K562 (cell line): ENCODE data around the gene CRKL. TPM values are rescaled to one million over a fixed set of nuclear protein-coding genes. Genes with fewer than 3 reads are reported as not detected.

Experiments
- BRD4 ChIP-seq: fragments of 200-600 bp; sonication (generic); IDR thresholded peaks from 2 replicates; pipeline ENCODE4 v1.6.1; 2017; ENCODE audit warnings: inconsistent platforms
- C11orf30 ChIP-seq: fragments of 450-650 bp; IDR thresholded peaks from 2 replicates; pipeline ENCODE4 v1.6.1; 2016; ENCODE audit warnings: low read depth, mild to moderate bottlenecking
- ERF ChIP-seq: fragments of 450-650 bp; formaldehyde crosslinking; IDR thresholded peaks from 2 replicates; pipeline ENCODE4 v1.4.0; 2020; ENCODE audit warnings: mild to moderate bottlenecking, mixed read lengths
- FOXA3 ChIP-seq, 2 experiments: fragments of 450-650 bp in 1 of 2; sonication (generic) in 1 of 2; formaldehyde crosslinking; IDR thresholded peaks in 1 of 2; conservative IDR thresholded peaks in 1 of 2; 2 replicates each; pipeline versions ENCODE4 v1.4.0 to v1.8.0; 2020 to 2022; ENCODE audit warnings: mild to moderate bottlenecking in 2 of 2, missing genetic modification reagents in 1 of 2
- FOXK2 ChIP-seq, 2 experiments: fragments of 450-650 bp; IDR thresholded peaks in 1 of 2; conservative IDR thresholded peaks in 1 of 2; 2 replicates each; pipeline ENCODE4 v1.6.1; 2016; ENCODE audit warnings: low read depth in 2 of 2, mild to moderate bottlenecking in 1 of 2
- MTF1 ChIP-seq: fragments of 250-450 bp; sonication (Bioruptor Pico); IDR thresholded peaks from 2 replicates; pipeline ENCODE4 v1.9.0; 2021; ENCODE audit warnings: moderate library complexity, mild to moderate bottlenecking, inconsistent platforms, borderline replicate concordance
- NFRKB ChIP-seq: fragments of 450-650 bp; IDR thresholded peaks from 2 replicates; pipeline ENCODE4 v1.6.1; 2016; ENCODE audit warnings: low read depth
- PKNOX1 ChIP-seq: fragments of 450-650 bp; IDR thresholded peaks from 2 replicates; pipeline ENCODE4 v1.6.1; 2016
- PTTG1 ChIP-seq: fragments of 450-650 bp; IDR thresholded peaks from 2 replicates; pipeline ENCODE4 v1.6.1; 2016; ENCODE audit warnings: low read depth, mild to moderate bottlenecking, missing genetic modification characterization, missing compliant biosample characterization
- RUNX1 ChIP-seq: sonication (generic); IDR thresholded peaks from 2 replicates; pipeline ENCODE4 v1.6.1; 2016; ENCODE audit warnings: antibody characterized with exemption, low read depth
- SAFB2 ChIP-seq: fragments of 200-400 bp; formaldehyde crosslinking; IDR thresholded peaks from 2 replicates; pipeline ENCODE4 v1.6.1; 2018; ENCODE audit warnings: borderline replicate concordance, low read length, low read depth, moderate library complexity; ENCODE audit not compliant: severe bottlenecking
- SIN3B ChIP-seq: fragments of 450-650 bp; IDR thresholded peaks from 2 replicates; pipeline ENCODE4 v1.6.1; 2017; ENCODE audit warnings: low read depth, mild to moderate bottlenecking, moderate library complexity
- TCFL5 ChIP-seq: fragments of 250-450 bp; sonication (Bioruptor Pico); conservative IDR thresholded peaks from 2 replicates; pipeline ENCODE4 v1.6.1; 2021; ENCODE audit warnings: mild to moderate bottlenecking, moderate library complexity, matching md5 sums
- TEAD4 ChIP-seq, 2 experiments: sonication (generic) in 1 of 2; formaldehyde crosslinking in 1 of 2; IDR thresholded peaks; 2 replicates each; pipeline versions ENCODE4 v1.6.1 to v1.8.0; 2012 to 2022; ENCODE audit warnings: borderline replicate concordance in 1 of 2, inconsistent platforms in 1 of 2, low read length in 1 of 2, mild to moderate bottlenecking in 1 of 2, missing genetic modification reagents in 1 of 2
- XRCC4 ChIP-seq: IDR thresholded peaks from one replicate; pipeline ENCODE4 v1.6.1; 2011; ENCODE audit not compliant: insufficient read depth, insufficient read length; ENCODE audit errors: extremely low read depth
- ZKSCAN3 ChIP-seq: fragments of 250-450 bp; sonication (Bioruptor Pico); IDR thresholded peaks from 2 replicates; pipeline ENCODE4 v1.4.0; 2020
- ZSCAN32 ChIP-seq: fragments of 450-650 bp; formaldehyde crosslinking; IDR thresholded peaks from 2 replicates; pipeline ENCODE4 v1.4.0; 2020; ENCODE audit warnings: mild to moderate bottlenecking, moderate library complexity
- polyA plus RNA-seq, 8 experiments: library from polyadenylated mRNA; depleted of rRNA in 4 of 8; stranded (reverse) in 5 of 8; unstranded in 3 of 8; fragments of >200 nt; fragmentation: Nextera tagmentation in 2 of 8; fragmentation: Illumina TruSeq in 1 of 8; extraction: Ambion mirVana in 2 of 8; extraction: Trizol in 1 of 8; gene quantifications; 2 replicates each; pipeline versions ENCODE4 v1.2.1 to v1.2.3, GENCODE V29; 2011 to 2014; ENCODE audit warnings: inconsistent platforms in 1 of 8, missing spikeins in 1 of 8
- total RNA-seq, 7 experiments: library from RNA; depleted of rRNA in 6 of 7; stranded (reverse); fragments of >200 nt in 6 of 7; fragmentation: Illumina TruSeq in 2 of 7; extraction: Trizol in 2 of 7; gene quantifications; 2 replicates each; pipeline versions ENCODE4 v1.2.1 to v1.2.3, GENCODE V29; 2011 to 2021; ENCODE audit warnings: low replicate concordance in 1 of 7
- TF ChIP-seq, protein P1 (sequence below): fragments of 250-450 bp; sonication (Bioruptor Pico); IDR thresholded peaks from 2 replicates; pipeline ENCODE4 v1.5.1; 2021; ENCODE audit warnings: mild to moderate bottlenecking
- TF ChIP-seq, protein P2 (sequence below): fragments of 250-450 bp; sonication (Bioruptor Pico); IDR thresholded peaks from 2 replicates; pipeline ENCODE4 v1.4.0; 2020; ENCODE audit warnings: mild to moderate bottlenecking, moderate library complexity, borderline replicate concordance
- TF ChIP-seq, protein P3 (sequence below): fragments of 250-450 bp; sonication (Bioruptor Pico); IDR thresholded peaks from 2 replicates; pipeline ENCODE4 v1.8.0; 2021; ENCODE audit warnings: moderate library complexity, mild to moderate bottlenecking, inconsistent platforms

The CRKL gene
- total and polyA plus RNA-seq, 9 of the 15 experiments (the other 6 are each of a cell fraction or from before 2014, with no cell fraction given), result 100 to 263 (median 124) TPM

DNA sequence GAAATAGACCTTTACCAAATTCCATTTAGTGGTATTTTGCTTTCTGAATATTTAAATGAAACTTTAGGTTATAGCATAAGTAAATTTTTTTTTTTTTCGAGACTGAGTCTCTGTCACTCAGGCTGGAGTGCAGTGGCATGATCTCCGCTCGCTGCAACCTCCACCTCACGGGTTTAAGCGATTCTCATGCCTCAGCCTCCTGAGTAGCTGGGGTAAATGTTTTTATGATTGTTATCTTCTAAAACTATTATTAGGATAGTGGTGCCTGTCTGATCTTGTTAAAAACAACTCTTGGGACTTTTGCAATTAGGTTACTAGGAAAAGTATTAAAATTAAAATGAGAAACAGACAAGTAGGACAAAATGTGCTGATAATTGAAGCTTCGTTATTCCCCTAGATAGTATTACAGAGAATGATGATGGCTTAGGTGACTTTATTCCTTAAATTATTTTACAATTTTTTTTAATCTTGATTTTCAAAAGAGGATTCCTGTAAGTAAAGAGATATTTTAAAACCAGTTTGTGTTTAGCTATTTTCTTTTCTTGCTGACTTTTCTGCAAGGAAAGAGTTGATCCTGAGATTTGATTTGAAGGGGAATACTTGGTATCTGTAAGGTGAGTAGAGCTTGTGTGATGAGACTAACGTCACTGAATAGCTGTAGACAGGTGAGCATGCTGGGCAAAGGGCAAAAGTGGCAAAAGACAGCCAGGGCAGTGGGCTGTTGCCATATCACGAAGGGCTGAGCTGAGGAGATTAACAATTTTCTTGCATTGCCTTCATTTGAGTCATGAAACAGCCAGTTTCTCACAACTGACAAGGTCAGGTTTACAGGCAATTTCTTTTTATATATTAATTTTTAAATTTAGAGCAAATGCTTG is 20.8 kb downstream of the CRKL start (continued):
- TF ChIP-seq ERF (CRISPR knock-in tag) (no peak), PKNOX1 (peak; percentile 44; the same call in 1 of the 2 replicates), FOXK2 (conservative IDR thresholded peaks at IDR 0.05 in 1 of 2, IDR thresholded peaks at IDR 0.05 in 1 of 2; ENCODE audit: low read depth in 2 of 2) (no peak), TCFL5 (CRISPR knock-in tag) (no peak), C11orf30 (no peak), RUNX1 (no peak), SAFB2 (no peak), PTTG1 (tag) (no peak), MTF1 (CRISPR knock-in tag) (no peak), TEAD4 (IDR thresholded peaks at IDR 0.05; ENCODE audit: low read length) (no peak), TEAD4 (CRISPR knock-in tag; IDR thresholded peaks at IDR 0.05; ENCODE audit: borderline replicate concordance) (no peak), SIN3B (no peak), XRCC4 (no peak), ZKSCAN3 (CRISPR knock-in tag) (no peak), ZSCAN32 (no peak), NFRKB (no peak), FOXA3 (CRISPR knock-in tag; conservative IDR thresholded peaks at IDR 0.05 in 1 of 2, IDR thresholded peaks at IDR 0.05 in 1 of 2) (no peak), BRD4 (no peak)
- TF ChIP-seq, protein P1, sequence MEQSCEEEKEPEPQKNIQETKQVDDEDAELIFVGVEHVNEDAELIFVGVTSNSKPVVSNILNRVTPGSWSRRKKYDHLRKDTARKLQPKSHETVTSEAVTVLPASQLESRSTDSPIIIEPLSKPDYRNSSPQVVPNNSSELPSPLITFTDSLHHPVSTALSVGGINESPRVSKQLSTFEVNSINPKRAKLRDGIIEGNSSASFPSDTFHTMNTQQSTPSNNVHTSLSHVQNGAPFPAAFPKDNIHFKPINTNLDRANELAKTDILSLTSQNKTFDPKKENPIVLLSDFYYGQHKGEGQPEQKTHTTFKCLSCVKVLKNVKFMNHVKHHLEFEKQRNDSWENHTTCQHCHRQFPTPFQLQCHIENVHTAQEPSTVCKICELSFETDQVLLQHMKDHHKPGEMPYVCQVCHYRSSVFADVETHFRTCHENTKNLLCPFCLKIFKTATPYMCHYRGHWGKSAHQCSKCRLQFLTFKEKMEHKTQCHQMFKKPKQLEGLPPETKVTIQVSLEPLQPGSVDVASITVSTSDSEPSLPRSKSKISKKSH, result no peak
- TF ChIP-seq, protein P2, sequence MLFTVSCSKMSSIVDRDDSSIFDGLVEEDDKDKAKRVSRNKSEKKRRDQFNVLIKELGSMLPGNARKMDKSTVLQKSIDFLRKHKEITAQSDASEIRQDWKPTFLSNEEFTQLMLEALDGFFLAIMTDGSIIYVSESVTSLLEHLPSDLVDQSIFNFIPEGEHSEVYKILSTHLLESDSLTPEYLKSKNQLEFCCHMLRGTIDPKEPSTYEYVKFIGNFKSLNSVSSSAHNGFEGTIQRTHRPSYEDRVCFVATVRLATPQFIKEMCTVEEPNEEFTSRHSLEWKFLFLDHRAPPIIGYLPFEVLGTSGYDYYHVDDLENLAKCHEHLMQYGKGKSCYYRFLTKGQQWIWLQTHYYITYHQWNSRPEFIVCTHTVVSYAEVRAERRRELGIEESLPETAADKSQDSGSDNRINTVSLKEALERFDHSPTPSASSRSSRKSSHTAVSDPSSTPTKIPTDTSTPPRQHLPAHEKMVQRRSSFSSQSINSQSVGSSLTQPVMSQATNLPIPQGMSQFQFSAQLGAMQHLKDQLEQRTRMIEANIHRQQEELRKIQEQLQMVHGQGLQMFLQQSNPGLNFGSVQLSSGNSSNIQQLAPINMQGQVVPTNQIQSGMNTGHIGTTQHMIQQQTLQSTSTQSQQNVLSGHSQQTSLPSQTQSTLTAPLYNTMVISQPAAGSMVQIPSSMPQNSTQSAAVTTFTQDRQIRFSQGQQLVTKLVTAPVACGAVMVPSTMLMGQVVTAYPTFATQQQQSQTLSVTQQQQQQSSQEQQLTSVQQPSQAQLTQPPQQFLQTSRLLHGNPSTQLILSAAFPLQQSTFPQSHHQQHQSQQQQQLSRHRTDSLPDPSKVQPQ (CRISPR knock-in tag), result no peak
- TF ChIP-seq, protein P3, sequence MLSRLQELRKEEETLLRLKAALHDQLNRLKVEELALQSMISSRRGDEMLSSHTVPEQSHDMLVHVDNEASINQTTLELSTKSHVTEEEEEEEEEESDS, result no peak
